Neural progenitor cell (in vitro differentiated cells): ENCODE data around the gene IQCK. TPM values are rescaled to one million over a fixed set of nuclear protein-coding genes. Genes with fewer than 3 reads are reported as not detected.

Experiments
- DNase-seq: peaks from one replicate; pipeline ENCODE4 v3.0.0-alpha.2; 2016; ENCODE audit warnings: low spot score
- H2AFZ ChIP-seq: fragments of 200-600 bp; sonication (generic); replicated peaks from 2 replicates; pipeline ENCODE4 v1.6.1; 2016; ENCODE audit warnings: antibody characterized with exemption
- H3F3A ChIP-seq: fragments of 200-600 bp; sonication (generic); 2 replicates; pipeline ENCODE4 v1.6.1; 2016; ENCODE audit warnings: antibody characterized with exemption, low read depth
- H3K27ac ChIP-seq: fragments of 200-600 bp; sonication (generic); 2 replicates; pipeline ENCODE4 v1.5.1; 2016; ENCODE audit warnings: mild to moderate bottlenecking
- H3K27me3 ChIP-seq: fragments of 200-600 bp; sonication (generic); 2 replicates; pipeline ENCODE4 v1.6.1; 2016; ENCODE audit warnings: mild to moderate bottlenecking, moderate library complexity
- H3K36me3 ChIP-seq: fragments of 200-600 bp; sonication (generic); 2 replicates; pipeline ENCODE4 v1.5.1; 2016
- H3K4me1 ChIP-seq: fragments of 200-600 bp; sonication (generic); 2 replicates; pipeline ENCODE4 v1.6.1; 2016; ENCODE audit warnings: mixed run types
- H3K4me2 ChIP-seq: fragments of 200-600 bp; sonication (generic); 2 replicates; pipeline ENCODE4 v1.6.1; 2016
- H3K4me3 ChIP-seq: fragments of 200-600 bp; sonication (generic); 2 replicates; pipeline ENCODE4 v1.5.1; 2016
- H3K79me2 ChIP-seq: fragments of 200-600 bp; sonication (generic); 2 replicates; pipeline ENCODE4 v1.6.1; 2016; ENCODE audit warnings: low read depth
- H3K9ac ChIP-seq: fragments of 200-600 bp; sonication (generic); 2 replicates; pipeline ENCODE4 v1.6.1; 2016
- H3K9me3 ChIP-seq: fragments of 200-600 bp; sonication (generic); 2 replicates; pipeline ENCODE4 v1.5.1; 2016; ENCODE audit warnings: low read depth
- H4K20me1 ChIP-seq: fragments of 200-600 bp; sonication (generic); 2 replicates; pipeline ENCODE4 v1.6.1; 2016; ENCODE audit warnings: low read depth
- H3K27ac Mint-ChIP-seq: 3 replicates; pipeline ENCODE4 v1.8.0; 2021; ENCODE audit warnings: mixed read lengths
- H3K27me3 Mint-ChIP-seq: 2 replicates; pipeline ENCODE4 v1.8.0; 2022; ENCODE audit warnings: low read depth, mild to moderate bottlenecking, inconsistent platforms, moderate library complexity, mixed read lengths; ENCODE audit not compliant: insufficient read depth
- H3K36me3 Mint-ChIP-seq: 3 replicates; pipeline ENCODE4 v1.8.0; 2021; ENCODE audit warnings: mixed read lengths
- H3K4me1 Mint-ChIP-seq: 3 replicates; pipeline ENCODE4 v1.8.0; 2021; ENCODE audit warnings: mixed read lengths
- H3K4me3 Mint-ChIP-seq: 3 replicates; pipeline ENCODE4 v1.8.0; 2021; ENCODE audit warnings: mild to moderate bottlenecking, moderate library complexity, mixed read lengths
- H3K9me3 Mint-ChIP-seq: 3 replicates; pipeline ENCODE4 v1.8.0; 2020; ENCODE audit warnings: mixed read lengths
- EZH2 ChIP-seq: fragments of 200-600 bp; sonication (generic); IDR thresholded peaks from 2 replicates; pipeline ENCODE4 v1.6.1; 2017; ENCODE audit warnings: antibody characterized with exemption, mild to moderate bottlenecking, moderate library complexity
- EZH2phosphoT487 ChIP-seq: fragments of 200-600 bp; sonication (generic); IDR thresholded peaks from 2 replicates; pipeline ENCODE4 v1.6.1; 2017; ENCODE audit warnings: antibody characterized with exemption
- total RNA-seq: library from RNA; depleted of rRNA; stranded (reverse); fragments of >200 nt; gene quantifications from 2 replicates; pipeline ENCODE4 v1.2.3, GENCODE V29; 2015; ENCODE audit warnings: low replicate concordance
- TF ChIP-seq, protein P1 (sequence below): fragments of 200-600 bp; sonication (generic); IDR thresholded peaks from 2 replicates; pipeline ENCODE4 v1.5.1; 2017; ENCODE audit warnings: antibody characterized with exemption, mild to moderate bottlenecking

The IQCK gene
- total RNA-seq, 1 donor from 2014 or later = 22.1 TPM

GRCh38 chr16:19766554-19766884 lies 48.4 kb downstream of the IQCK start:
- H3K4me2 ChIP-seq = no peak overlapping the region
- H3K4me1 ChIP-seq = no peaks in the 10 kb centered on the region
- H3K9ac ChIP-seq = no peak overlapping the region
- no peak overlapping the region for H3K4me3 Mint-ChIP-seq
- no peak overlapping the region for H2AFZ ChIP-seq
- H3K36me3 ChIP-seq = no peaks in the 10 kb centered on the region
- peaks cover 37% of the 10 kb centered on the region for H3K36me3 Mint-ChIP-seq
- peaks cover 14% of the 10 kb centered on the region for H3K9me3 Mint-ChIP-seq
- peaks cover under 1% of the 10 kb centered on the region for H3K27me3 Mint-ChIP-seq
- no peaks in the 10 kb centered on the region for H3K79me2 ChIP-seq
- H3K9me3 ChIP-seq = no peaks in the 10 kb centered on the region
- H3K4me3 ChIP-seq = no peak overlapping the region
- no peak overlapping the region for H3K27ac Mint-ChIP-seq
- no peaks in the 10 kb centered on the region for H3F3A ChIP-seq
- DNase-seq = no peak
- no peak overlapping the region for H3K27ac ChIP-seq
- H3K4me1 Mint-ChIP-seq = peaks cover 9% of the 10 kb centered on the region
- H3K27me3 ChIP-seq = no peaks in the 10 kb centered on the region
- TF ChIP-seq EZH2phosphoT487 = no peak
- no peak for TF ChIP-seq EZH2
- TF ChIP-seq, protein P1, sequence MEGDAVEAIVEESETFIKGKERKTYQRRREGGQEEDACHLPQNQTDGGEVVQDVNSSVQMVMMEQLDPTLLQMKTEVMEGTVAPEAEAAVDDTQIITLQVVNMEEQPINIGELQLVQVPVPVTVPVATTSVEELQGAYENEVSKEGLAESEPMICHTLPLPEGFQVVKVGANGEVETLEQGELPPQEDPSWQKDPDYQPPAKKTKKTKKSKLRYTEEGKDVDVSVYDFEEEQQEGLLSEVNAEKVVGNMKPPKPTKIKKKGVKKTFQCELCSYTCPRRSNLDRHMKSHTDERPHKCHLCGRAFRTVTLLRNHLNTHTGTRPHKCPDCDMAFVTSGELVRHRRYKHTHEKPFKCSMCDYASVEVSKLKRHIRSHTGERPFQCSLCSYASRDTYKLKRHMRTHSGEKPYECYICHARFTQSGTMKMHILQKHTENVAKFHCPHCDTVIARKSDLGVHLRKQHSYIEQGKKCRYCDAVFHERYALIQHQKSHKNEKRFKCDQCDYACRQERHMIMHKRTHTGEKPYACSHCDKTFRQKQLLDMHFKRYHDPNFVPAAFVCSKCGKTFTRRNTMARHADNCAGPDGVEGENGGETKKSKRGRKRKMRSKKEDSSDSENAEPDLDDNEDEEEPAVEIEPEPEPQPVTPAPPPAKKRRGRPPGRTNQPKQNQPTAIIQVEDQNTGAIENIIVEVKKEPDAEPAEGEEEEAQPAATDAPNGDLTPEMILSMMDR = no peak
- H4K20me1 ChIP-seq = no peaks in the 10 kb centered on the region

DNA sequence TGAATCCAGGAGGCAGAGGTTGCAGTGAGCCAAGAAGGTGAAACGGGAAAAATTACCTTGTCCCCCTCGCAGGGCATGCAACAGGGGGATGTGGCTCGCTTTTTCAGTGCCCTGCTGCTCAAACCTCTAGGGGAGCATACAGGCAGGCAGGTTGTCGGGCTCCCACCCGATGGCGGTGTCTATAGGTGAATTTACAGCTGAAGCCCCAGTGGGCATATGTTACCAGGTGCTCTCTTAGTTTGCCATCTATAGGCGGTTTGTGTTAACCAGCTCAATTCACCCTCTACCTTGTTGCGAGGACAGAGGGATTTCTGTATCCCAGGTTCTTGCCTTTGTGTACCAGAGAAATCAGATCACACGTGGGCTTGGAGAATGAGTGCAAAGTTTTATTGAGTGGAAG lies 48.9 kb downstream of the IQCK start:
- no peaks in the 10 kb centered on the region for H3K27me3 ChIP-seq
- no peaks in the 10 kb centered on the region for H3K79me2 ChIP-seq
- H3K27ac ChIP-seq = no peak overlapping the region
- H3K27me3 Mint-ChIP-seq = peaks cover 2% of the 10 kb centered on the region
- no peaks in the 10 kb centered on the region for H4K20me1 ChIP-seq
- H3K4me3 Mint-ChIP-seq = no peak overlapping the region
- TF ChIP-seq, protein P1 = no peak
- TF ChIP-seq EZH2phosphoT487 (no peak), EZH2 (no peak)
- H3K4me3 ChIP-seq = no peak overlapping the region
- peaks cover 3% of the 10 kb centered on the region for H3K4me1 ChIP-seq
- H3K36me3 ChIP-seq = no peaks in the 10 kb centered on the region
- no peak overlapping the region for H2AFZ ChIP-seq
- H3F3A ChIP-seq = no peaks in the 10 kb centered on the region
- peaks cover 14% of the 10 kb centered on the region for H3K4me1 Mint-ChIP-seq
- H3K9ac ChIP-seq = no peak overlapping the region
- no peak for DNase-seq
- no peaks in the 10 kb centered on the region for H3K9me3 ChIP-seq
- H3K9me3 Mint-ChIP-seq = peaks cover 14% of the 10 kb centered on the region
- H3K27ac Mint-ChIP-seq = no peak overlapping the region
- H3K4me2 ChIP-seq = no peak overlapping the region
- peaks cover 42% of the 10 kb centered on the region for H3K36me3 Mint-ChIP-seq

DNA sequence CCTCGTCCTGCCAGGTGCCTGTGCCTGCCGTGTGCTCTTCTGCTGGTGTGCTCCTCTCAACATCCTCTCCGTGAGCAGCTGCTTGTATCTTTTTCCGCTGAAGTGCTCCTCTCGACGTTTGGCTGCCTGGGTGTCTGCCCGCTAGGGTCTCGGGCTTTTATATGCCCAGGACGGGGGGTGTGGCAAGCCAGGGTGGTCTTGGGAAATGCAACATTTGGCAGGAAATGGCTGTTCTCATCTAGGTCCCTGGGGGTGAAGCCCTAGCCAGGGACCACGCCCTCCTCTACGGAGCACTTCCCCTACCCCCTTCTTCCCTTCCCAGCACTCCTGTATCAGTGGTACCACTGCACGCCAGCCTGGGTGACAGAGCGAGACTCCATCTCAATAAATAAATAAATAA lies 49.4 kb downstream of the IQCK start:
- H3K4me3 Mint-ChIP-seq = no peak overlapping the region
- TF ChIP-seq EZH2 = no peak
- TF ChIP-seq, protein P1 = no peak
- TF ChIP-seq EZH2phosphoT487 = no peak
- no peak overlapping the region for H2AFZ ChIP-seq

More for the DNA sequence above, 49.4 kb downstream of the IQCK start:
- Mint-ChIP-seq H3K27ac (peak overlapping the region; percentile 46), H3K27me3 (peaks cover 2% of the 10 kb centered on the region), H3K4me1 (peaks cover 15% of the 10 kb centered on the region), H3K9me3 (peaks cover 14% of the 10 kb centered on the region), H3K36me3 (peaks cover 42% of the 10 kb centered on the region)
- no peak overlapping the region for H3K9ac ChIP-seq
- H3K4me3 ChIP-seq = no peak overlapping the region
- DNase-seq = no peak
- H3K4me1 ChIP-seq = peaks cover 4% of the 10 kb centered on the region
- no peaks in the 10 kb centered on the region for H3K27me3 ChIP-seq
- H4K20me1 ChIP-seq = no peaks in the 10 kb centered on the region
- H3K79me2 ChIP-seq = no peaks in the 10 kb centered on the region
- no peaks in the 10 kb centered on the region for H3F3A ChIP-seq
- no peak overlapping the region for H3K27ac ChIP-seq
- no peak overlapping the region for H3K4me2 ChIP-seq
- H3K36me3 ChIP-seq = no peaks in the 10 kb centered on the region
- H3K9me3 ChIP-seq = no peaks in the 10 kb centered on the region
